GM12878 (cell line): ENCODE measurements around the gene RASL10A. TPM values are rescaled to one million over a fixed set of nuclear protein-coding genes. Genes with fewer than 3 reads are reported as not detected.

ENCODE experiments used
- ATAC-seq: fragments of 200-7000 bp; cut with Tn5 transposase; 3 replicates; pipeline ENCODE4 v1.9.1; 2020; ENCODE audit warnings: mild to moderate bottlenecking, moderate library complexity
- BruUV-seq: library from RNA; stranded (reverse); fragments of 400-500 nt; replicated peaks from 2 replicates; lab custom pipeline; 2021; lab: Mats Ljungman, UMichigan
- CTCF ChIA-PET: fragments of 300-600 bp; sonication (Branson Sonifier 250); formaldehyde crosslinking; extraction: SDS; loops from one replicate; lab custom pipeline; 2021; ENCODE audit warnings: inconsistent platforms; lab: Yijun Ruan, JAX
- POLR2A ChIA-PET: fragments of 350-600 bp; formaldehyde crosslinking; extraction: SDS; loops from one replicate; lab custom pipeline; 2021; ENCODE audit warnings: inconsistent platforms; lab: Charles Lee
- RAD21 ChIA-PET: fragments of 300-600 bp; sonication (Branson Sonifier 250); formaldehyde crosslinking; loops from one replicate; lab custom pipeline; 2023; ENCODE audit warnings: antibody characterized with exemption; ENCODE audit not compliant: unreplicated experiment; lab: Charles Lee
- SMC1A ChIA-PET: fragments of 300-600 bp; sonication (Branson Sonifier 250); formaldehyde crosslinking; loops from one replicate; lab custom pipeline; 2023; ENCODE audit not compliant: unreplicated experiment, uncharacterized antibody; lab: Charles Lee
- DNase-seq: peaks from one replicate; pipeline ENCODE4 v3.0.0-alpha.2; 2011; ENCODE audit warnings: low read depth, low spot score
- FAIRE-seq: peaks from 3 replicates; lab custom pipeline; 2011; peaks lifted over from hg19 to GRCh38; lab: Jason Lieb, UNC
- H2AFZ ChIP-seq: 2 replicates; pipeline ENCODE4 v1.6.0; 2011; ENCODE audit warnings: low read depth, low read length, control low read depth; ENCODE audit not compliant: control insufficient read depth
- H3K27ac ChIP-seq: 2 replicates; pipeline ENCODE4 v1.5.1; 2011; ENCODE audit warnings: control low read depth; ENCODE audit not compliant: control insufficient read depth, insufficient read depth
- H3K27me3 ChIP-seq, 2 experiments: replicated peaks in 1 of 2; 2 replicates each; pipeline versions ENCODE4 v1.6.0 to v1.6.1; 2011; ENCODE audit warnings: low read length in 1 of 2; ENCODE audit not compliant: control insufficient read depth in 2 of 2, insufficient read depth in 2 of 2
- H3K36me3 ChIP-seq, 2 experiments: 2 replicates each; pipeline ENCODE4 v1.5.1; 2011; ENCODE audit warnings: low read length in 1 of 2; ENCODE audit not compliant: control insufficient read depth in 2 of 2, insufficient read depth in 2 of 2
- H3K4me1 ChIP-seq: 2 replicates; pipeline ENCODE4 v1.6.1; 2011; ENCODE audit warnings: mild to moderate bottlenecking, low read length, moderate library complexity, mixed read lengths; ENCODE audit not compliant: control insufficient read depth, insufficient read depth
- H3K4me2 ChIP-seq: 2 replicates; pipeline ENCODE4 v1.6.0; 2011; ENCODE audit warnings: control low read depth; ENCODE audit not compliant: control insufficient read depth, insufficient read depth
- H3K4me3 ChIP-seq: fragments of 200-600 bp; sonication (generic); 2 replicates; pipeline ENCODE4 v1.5.1; 2016
- H3K79me2 ChIP-seq: 2 replicates; pipeline ENCODE4 v1.6.0; 2011; ENCODE audit warnings: low read length; ENCODE audit not compliant: control insufficient read depth, insufficient read depth
- H3K9ac ChIP-seq: 2 replicates; pipeline ENCODE4 v1.8.0; 2011; ENCODE audit warnings: low read length, control low read depth, mixed read lengths; ENCODE audit not compliant: control insufficient read depth, insufficient read depth
- H3K9me3 ChIP-seq: replicated peaks from 3 replicates; pipeline ENCODE4 v1.5.1; 2011; ENCODE audit warnings: mild to moderate bottlenecking, low read length; ENCODE audit not compliant: control insufficient read depth, insufficient read depth
- H4K20me1 ChIP-seq: 2 replicates; pipeline ENCODE4 v1.6.0; 2011; ENCODE audit not compliant: control insufficient read depth, insufficient read depth
- BRCA1 ChIP-seq: IDR thresholded peaks from 2 replicates; pipeline ENCODE4 v1.6.1; 2011; ENCODE audit warnings: low read depth, low read length, improper control_type of control experiment
- E4F1 ChIP-seq: fragments of 450-650 bp; IDR thresholded peaks from 2 replicates; pipeline ENCODE4 v1.6.1; 2018; ENCODE audit warnings: borderline replicate concordance, mild to moderate bottlenecking; ENCODE audit not compliant: partially characterized antibody
- EZH2 ChIP-seq: IDR thresholded peaks from 2 replicates; pipeline ENCODE4 v1.6.1; 2012; ENCODE audit warnings: low read depth, mild to moderate bottlenecking, control low read depth, inconsistent platforms, low read length, borderline replicate concordance; ENCODE audit not compliant: control insufficient read depth
- MEF2B ChIP-seq: fragments of 450-650 bp; IDR thresholded peaks from 2 replicates; pipeline ENCODE4 v1.6.1; 2018; ENCODE audit warnings: mild to moderate bottlenecking, moderate library complexity; ENCODE audit not compliant: partially characterized antibody, poor library complexity, severe bottlenecking
- POLR2A ChIP-seq: IDR thresholded peaks from 2 replicates; pipeline ENCODE4 v1.6.1; 2011; ENCODE audit warnings: low read depth, mild to moderate bottlenecking, low read length
- POU2F2 ChIP-seq: IDR thresholded peaks from 3 replicates; pipeline ENCODE4 v1.6.1; 2011; ENCODE audit warnings: low read depth, mild to moderate bottlenecking, low read length, borderline replicate concordance
- RAD51 ChIP-seq: fragments of 450-650 bp; IDR thresholded peaks from 2 replicates; pipeline ENCODE4 v1.6.1; 2016; ENCODE audit warnings: moderate library complexity, mild to moderate bottlenecking, inconsistent platforms
- SREBF1 ChIP-seq: IDR thresholded peaks from 2 replicates; pipeline ENCODE4 v1.6.1; 2012; ENCODE audit warnings: mild to moderate bottlenecking, low read length
- SRF ChIP-seq, 2 experiments: IDR thresholded peaks; 2 replicates each; pipeline ENCODE4 v1.6.1; 2011; ENCODE audit warnings: low read depth in 2 of 2, low read length in 2 of 2, mild to moderate bottlenecking in 1 of 2, moderate library complexity in 1 of 2
- ZBED1 ChIP-seq: IDR thresholded peaks from 2 replicates; pipeline ENCODE4 v1.6.1; 2016; ENCODE audit warnings: borderline replicate concordance
- ZNF217 ChIP-seq: fragments of 450-650 bp; IDR thresholded peaks from 2 replicates; pipeline ENCODE4 v1.6.1; 2017; ENCODE audit warnings: antibody characterized with exemption, mild to moderate bottlenecking
- ZNF24 ChIP-seq: fragments of 450-650 bp; IDR thresholded peaks from 2 replicates; pipeline ENCODE4 v1.6.1; 2017; ENCODE audit warnings: antibody characterized with exemption, mild to moderate bottlenecking
- WGBS: methylation state at CpG from one replicate; pipeline ENCODE4 v1.1.6; 2016; ENCODE audit warnings: low lambda C conversion rate; ENCODE audit not compliant: insufficient replicate concordance, insufficient coverage; ENCODE audit errors: missing lambda C conversion rate; 5-methylcytosine and 5-hydroxymethylcytosine counted together
- in situ Hi-C: fragments of 300-500 bp; cut with MboI; formaldehyde crosslinking; loops from 9 replicates; pipeline ENCODE4 v1.14.3; 2018; ENCODE audit warnings: mixed read lengths
- intact Hi-C: fragments of 100-400 bp; cut with micrococcal nuclease; formaldehyde crosslinking; loops from one replicate; pipeline ENCODE4 v1.14.2; 2022; ENCODE audit not compliant: unreplicated experiment
- polyA plus RNA-seq, 11 experiments: library from polyadenylated mRNA; depleted of rRNA in 4 of 11; unstranded in 6 of 11; stranded (reverse) in 5 of 11; fragments of >200 nt; fragmentation: Nextera tagmentation in 4 of 11; fragmentation: Illumina TruSeq in 1 of 11; extraction: Ambion mirVana in 4 of 11; extraction: Trizol in 1 of 11; gene quantifications; 1 replicate in 1 of 11; 2 replicates in 10 of 11; pipeline versions ENCODE4 v1.2.1 to v1.2.3, GENCODE V29; 2011 to 2016; ENCODE audit warnings: inconsistent platforms in 2 of 11, missing spikeins in 2 of 11, low read depth in 1 of 11
- total RNA-seq, 4 experiments: library from RNA; depleted of rRNA in 3 of 4; stranded (reverse); fragments of >200 nt in 3 of 4; fragmentation: Illumina TruSeq in 1 of 4; extraction: Trizol in 1 of 4; gene quantifications; 2 replicates each; pipeline versions ENCODE4 v1.2.1 to v1.2.3, GENCODE V29; 2013 to 2021
- TF ChIP-seq, protein P1 (sequence below): IDR thresholded peaks from 2 replicates; pipeline ENCODE4 v1.6.1; 2012; ENCODE audit warnings: low read depth, low read length, improper control_type of control experiment
- TF ChIP-seq, protein P2 (sequence below): IDR thresholded peaks from 2 replicates; pipeline ENCODE4 v1.6.1; 2012; ENCODE audit warnings: low read depth, low read length, improper control_type of control experiment
- TF ChIP-seq, protein P3 (sequence below): fragments of 450-650 bp; formaldehyde crosslinking; IDR thresholded peaks from 2 replicates; pipeline ENCODE4 v1.5.0; 2022; ENCODE audit warnings: mild to moderate bottlenecking, missing genetic modification characterization

The RASL10A gene
- total and polyA plus RNA-seq, 10 of the 15 experiments (the other 5 are each of a cell fraction or from before 2014, with no cell fraction given): 0.12 to 0.46 (median 0.21) TPM; not detected in 6

DNA sequence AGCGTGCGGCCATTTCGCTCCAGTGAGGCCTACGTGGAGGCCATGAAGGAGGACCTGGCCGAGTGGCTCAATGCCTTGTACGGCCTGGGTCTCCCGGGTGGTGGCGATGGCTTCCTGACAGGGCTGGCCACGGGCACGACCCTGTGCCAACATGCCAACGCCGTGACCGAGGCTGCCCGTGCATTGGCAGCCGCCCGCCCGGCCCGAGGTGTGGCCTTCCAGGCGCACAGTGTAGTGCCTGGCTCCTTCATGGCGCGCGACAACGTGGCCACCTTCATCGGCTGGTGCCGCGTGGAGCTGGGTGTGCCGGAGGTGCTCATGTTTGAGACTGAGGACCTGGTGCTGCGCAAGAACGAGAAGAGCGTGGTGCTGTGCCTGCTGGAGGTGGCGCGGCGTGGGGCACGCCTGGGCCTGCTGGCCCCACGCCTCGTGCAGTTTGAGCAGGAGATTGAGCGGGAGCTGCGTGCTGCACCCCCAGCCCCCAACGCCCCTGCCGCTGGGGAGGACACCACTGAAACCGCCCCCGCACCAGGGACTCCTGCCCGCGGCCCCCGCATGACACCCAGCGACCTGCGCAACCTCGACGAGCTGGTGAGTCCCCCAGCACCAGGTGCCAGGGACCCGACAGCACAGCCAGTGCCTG, 7.2 kb downstream of the RASL10A start:
- no peaks in the 10 kb centered on the region for H4K20me1 ChIP-seq
- no peak for DNase-seq
- ChIA-PET POLR2A (no interaction called here), RAD21 (no interaction called here), SMC1A (no interaction called here), CTCF (no interaction called here)
- WGBS: 83% methylated on average over 41 of the region's 50 CpGs
- H3K4me2 ChIP-seq: no peak overlapping the region
- no peaks in the 10 kb centered on the region; the same call in 1 of the 2 replicates for H3K4me1 ChIP-seq
- ATAC-seq: no peak
- no peak overlapping the region for H3K9ac ChIP-seq
- intact Hi-C loops: no loop called here
- no TSS peak for BruUV-seq
- no peaks in the 10 kb centered on the region for H3K36me3 ChIP-seq
- peaks cover 2 to 7% of the 10 kb centered on the region in 2 experiments; a peak in 2 of 4 replicates for H3K27me3 ChIP-seq
- no peak for TF ChIP-seq ZBED1
- TF ChIP-seq EZH2: no peak
- TF ChIP-seq BRCA1: no peak
- TF ChIP-seq, protein P1, sequence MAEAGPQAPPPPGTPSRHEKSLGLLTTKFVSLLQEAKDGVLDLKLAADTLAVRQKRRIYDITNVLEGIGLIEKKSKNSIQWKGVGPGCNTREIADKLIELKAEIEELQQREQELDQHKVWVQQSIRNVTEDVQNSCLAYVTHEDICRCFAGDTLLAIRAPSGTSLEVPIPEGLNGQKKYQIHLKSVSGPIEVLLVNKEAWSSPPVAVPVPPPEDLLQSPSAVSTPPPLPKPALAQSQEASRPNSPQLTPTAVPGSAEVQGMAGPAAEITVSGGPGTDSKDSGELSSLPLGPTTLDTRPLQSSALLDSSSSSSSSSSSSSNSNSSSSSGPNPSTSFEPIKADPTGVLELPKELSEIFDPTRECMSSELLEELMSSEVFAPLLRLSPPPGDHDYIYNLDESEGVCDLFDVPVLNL: no peak
- no peak for TF ChIP-seq SRF (IDR thresholded peaks at IDR 0.05; ENCODE audit: low read depth in 2 of 2, low read length in 2 of 2)
- no peak for TF ChIP-seq SREBF1
- TF ChIP-seq RAD51: no peak
- TF ChIP-seq POU2F2: no peak
- TF ChIP-seq, protein P2, sequence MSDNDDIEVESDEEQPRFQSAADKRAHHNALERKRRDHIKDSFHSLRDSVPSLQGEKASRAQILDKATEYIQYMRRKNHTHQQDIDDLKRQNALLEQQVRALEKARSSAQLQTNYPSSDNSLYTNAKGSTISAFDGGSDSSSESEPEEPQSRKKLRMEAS: no peak
- TF ChIP-seq, protein P3, sequence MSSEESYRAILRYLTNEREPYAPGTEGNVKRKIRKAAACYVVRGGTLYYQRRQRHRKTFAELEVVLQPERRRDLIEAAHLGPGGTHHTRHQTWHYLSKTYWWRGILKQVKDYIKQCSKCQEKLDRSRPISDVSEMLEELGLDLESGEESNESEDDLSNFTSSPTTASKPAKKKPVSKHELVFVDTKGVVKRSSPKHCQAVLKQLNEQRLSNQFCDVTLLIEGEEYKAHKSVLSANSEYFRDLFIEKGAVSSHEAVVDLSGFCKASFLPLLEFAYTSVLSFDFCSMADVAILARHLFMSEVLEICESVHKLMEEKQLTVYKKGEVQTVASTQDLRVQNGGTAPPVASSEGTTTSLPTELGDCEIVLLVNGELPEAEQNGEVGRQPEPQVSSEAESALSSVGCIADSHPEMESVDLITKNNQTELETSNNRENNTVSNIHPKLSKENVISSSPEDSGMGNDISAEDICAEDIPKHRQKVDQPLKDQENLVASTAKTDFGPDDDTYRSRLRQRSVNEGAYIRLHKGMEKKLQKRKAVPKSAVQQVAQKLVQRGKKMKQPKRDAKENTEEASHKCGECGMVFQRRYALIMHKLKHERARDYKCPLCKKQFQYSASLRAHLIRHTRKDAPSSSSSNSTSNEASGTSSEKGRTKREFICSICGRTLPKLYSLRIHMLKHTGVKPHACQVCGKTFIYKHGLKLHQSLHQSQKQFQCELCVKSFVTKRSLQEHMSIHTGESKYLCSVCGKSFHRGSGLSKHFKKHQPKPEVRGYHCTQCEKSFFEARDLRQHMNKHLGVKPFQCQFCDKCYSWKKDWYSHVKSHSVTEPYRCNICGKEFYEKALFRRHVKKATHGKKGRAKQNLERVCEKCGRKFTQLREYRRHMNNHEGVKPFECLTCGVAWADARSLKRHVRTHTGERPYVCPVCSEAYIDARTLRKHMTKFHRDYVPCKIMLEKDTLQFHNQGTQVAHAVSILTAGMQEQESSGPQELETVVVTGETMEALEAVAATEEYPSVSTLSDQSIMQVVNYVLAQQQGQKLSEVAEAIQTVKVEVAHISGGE (CRISPR knock-in tag): no peak
- TF ChIP-seq ZNF217: no peak
- no peak for TF ChIP-seq E4F1
- no peak for TF ChIP-seq ZNF24
- TF ChIP-seq POLR2A: no peak
- TF ChIP-seq MEF2B: no peak
- no peak overlapping the region for H3K27ac ChIP-seq
- H3K4me3 ChIP-seq: no peak overlapping the region
- no peaks in the 10 kb centered on the region; the same call in 2 of the 3 replicates for H3K9me3 ChIP-seq
- no peak for FAIRE-seq
- in situ Hi-C loops: no loop called here
- H2AFZ ChIP-seq: no peak overlapping the region
- no peaks in the 10 kb centered on the region for H3K79me2 ChIP-seq
